HepG2 (cell line): ENCODE measurements around the gene SLIT1. TPM values are rescaled to one million over a fixed set of nuclear protein-coding genes. Genes with fewer than 3 reads are reported as not detected.
A peak's percentile ranks its signal among the peaks of the same experiment; 100 is the strongest.

Experiments
- ATAC-seq: fragments of 200-7000 bp; cut with Tn5 transposase; 3 replicates; pipeline ENCODE4 v1.9.1; 2020; ENCODE audit warnings: mild to moderate bottlenecking, moderate library complexity
- BruUV-seq: library from RNA; stranded (reverse); fragments of 400-500 nt; replicated peaks from 2 replicates; lab custom pipeline; 2021; lab: Mats Ljungman, UMichigan
- CTCF ChIA-PET: fragments of 300-600 bp; formaldehyde crosslinking; extraction: SDS; loops from one replicate; lab custom pipeline; 2021; ENCODE audit warnings: low total read pairs, inconsistent platforms, low intra/inter-chr PET ratio; lab: Yijun Ruan, JAX
- POLR2A ChIA-PET: fragments of 350-600 bp; sonication (Branson Sonifier 250); formaldehyde crosslinking; loops from one replicate; lab custom pipeline; 2020; ENCODE audit warnings: antibody characterized with exemption, inconsistent platforms; lab: Yijun Ruan, JAX
- DNase-seq: peaks from one replicate; pipeline ENCODE4 v3.0.0-alpha.2; 2015; ENCODE audit warnings: low spot score
- FAIRE-seq: peaks from 3 replicates; lab custom pipeline; 2011; peaks lifted over from hg19 to GRCh38; lab: Jason Lieb, UNC
- H2AFZ ChIP-seq: one replicate; pipeline ENCODE4 v1.6.1; 2011; ENCODE audit warnings: low read length, inconsistent platforms
- H3K27ac ChIP-seq: fragments of 300-600 bp; 3 replicates; pipeline ENCODE4 v1.8.0; 2011; ENCODE audit warnings: mixed run types, mild to moderate bottlenecking, mixed read lengths, low read length, inconsistent platforms; ENCODE audit not compliant: insufficient read depth; ENCODE audit errors: extremely low read length
- H3K27me3 ChIP-seq, 2 experiments: fragments of 200-600 bp in 1 of 2; 2 replicates in 1 of 2; 3 replicates in 1 of 2; pipeline versions ENCODE4 v1.6.0 to v1.8.0; 2011; ENCODE audit warnings: low read length in 2 of 2, mild to moderate bottlenecking in 2 of 2, moderate library complexity in 2 of 2, inconsistent platforms in 1 of 2; ENCODE audit not compliant: insufficient read depth in 2 of 2, control insufficient read depth in 1 of 2
- H3K36me3 ChIP-seq, 2 experiments: fragments of 200-600 bp in 1 of 2; replicated peaks in 1 of 2; 2 replicates in 1 of 2; 3 replicates in 1 of 2; pipeline versions ENCODE4 v1.5.1 to v1.8.0; 2011; ENCODE audit warnings: low read length in 2 of 2, inconsistent platforms in 1 of 2; ENCODE audit not compliant: insufficient read depth in 2 of 2, control insufficient read depth in 1 of 2
- H3K4me1 ChIP-seq: 2 replicates; pipeline ENCODE4 v1.5.1; 2012; ENCODE audit warnings: low read length, inconsistent platforms; ENCODE audit not compliant: insufficient read depth
- H3K4me2 ChIP-seq: 2 replicates; pipeline ENCODE4 v1.6.0; 2011; ENCODE audit warnings: low read depth, low read length, inconsistent platforms
- H3K4me3 ChIP-seq, 3 experiments: fragments of 200-600 bp in 1 of 3; sonication (generic), shearing (Covaris generic) in 1 of 3; replicated peaks in 1 of 3; 2 replicates each; pipeline ENCODE4 v1.5.1; 2011 to 2016; ENCODE audit warnings: low read length in 3 of 3, inconsistent platforms in 2 of 3, low read depth in 2 of 3, mild to moderate bottlenecking in 2 of 3, control low read depth in 1 of 3, mixed read lengths in 1 of 3; ENCODE audit not compliant: insufficient read depth in 1 of 3
- H3K79me2 ChIP-seq: one replicate; pipeline ENCODE4 v1.6.1; 2011; ENCODE audit warnings: low read length, inconsistent platforms; ENCODE audit not compliant: insufficient read depth
- H3K9ac ChIP-seq: 2 replicates; pipeline ENCODE4 v1.6.0; 2011; ENCODE audit warnings: mild to moderate bottlenecking, low read depth, low read length, inconsistent platforms; ENCODE audit not compliant: insufficient read depth
- H3K9me3 ChIP-seq: 2 replicates; pipeline ENCODE4 v1.5.1; 2012; ENCODE audit warnings: mild to moderate bottlenecking, low read length
- H4K20me1 ChIP-seq: 2 replicates; pipeline ENCODE4 v1.6.0; 2011; ENCODE audit warnings: inconsistent platforms, mild to moderate bottlenecking, low read length, moderate library complexity; ENCODE audit not compliant: insufficient read depth
- BCL3 ChIP-seq: sonication (generic); formaldehyde crosslinking; IDR thresholded peaks from 2 replicates; pipeline ENCODE4 v1.5.1; 2020; ENCODE audit warnings: mild to moderate bottlenecking, missing genetic modification reagents, moderate library complexity
- FOXC1 ChIP-seq: sonication (generic); formaldehyde crosslinking; IDR thresholded peaks from 2 replicates; pipeline ENCODE4 v1.8.0; 2022; ENCODE audit warnings: mild to moderate bottlenecking, missing genetic modification reagents, borderline replicate concordance
- HDAC6 ChIP-seq: fragments of 200-600 bp; sonication (generic); IDR thresholded peaks from 2 replicates; pipeline ENCODE4 v1.7.0; 2017; ENCODE audit warnings: mild to moderate bottlenecking, antibody characterized with exemption, low read length, low read depth
- HNF1A ChIP-seq, 2 experiments: sonication (generic) in 1 of 2; formaldehyde crosslinking in 1 of 2; IDR thresholded peaks; 2 replicates each; pipeline versions ENCODE4 v1.4.0 to v1.6.1; 2016 to 2020; ENCODE audit warnings: borderline replicate concordance in 1 of 2, low read depth in 1 of 2, mild to moderate bottlenecking in 1 of 2, missing genetic modification reagents in 1 of 2
- KAT7 ChIP-seq: IDR thresholded peaks from 2 replicates; pipeline ENCODE4 v1.6.1; 2018; ENCODE audit warnings: borderline replicate concordance, missing compliant biosample characterization
- NFKB2 ChIP-seq: sonication (generic); formaldehyde crosslinking; IDR thresholded peaks from 2 replicates; pipeline ENCODE4 v1.4.0; 2020; ENCODE audit warnings: missing genetic modification reagents, borderline replicate concordance
- PBX2 ChIP-seq: IDR thresholded peaks from 2 replicates; pipeline ENCODE4 v1.6.1; 2016; ENCODE audit warnings: control low read depth
- ZFP36L1 ChIP-seq: sonication (generic); formaldehyde crosslinking; IDR thresholded peaks from 2 replicates; pipeline ENCODE4 v1.8.0; 2022; ENCODE audit warnings: mild to moderate bottlenecking, missing genetic modification reagents, moderate library complexity
- ZNF234 ChIP-seq: sonication (generic); formaldehyde crosslinking; conservative IDR thresholded peaks from 2 replicates; pipeline ENCODE4 v1.5.1; 2020; ENCODE audit warnings: mild to moderate bottlenecking, missing genetic modification reagents
- ZNF263 ChIP-seq: sonication (generic); formaldehyde crosslinking; IDR thresholded peaks from 2 replicates; pipeline ENCODE4 v1.4.0; 2020; ENCODE audit warnings: missing genetic modification reagents
- ZNF3 ChIP-seq: IDR thresholded peaks from 2 replicates; pipeline ENCODE4 v1.7.0; 2017; ENCODE audit warnings: inconsistent platforms
- ZNF557 ChIP-seq: sonication (generic); formaldehyde crosslinking; IDR thresholded peaks from 2 replicates; pipeline ENCODE4 v1.4.0; 2020; ENCODE audit warnings: missing genetic modification reagents
- ZSCAN20 ChIP-seq: sonication (generic); formaldehyde crosslinking; IDR thresholded peaks from 2 replicates; pipeline ENCODE4 v1.4.0; 2020; ENCODE audit warnings: missing genetic modification reagents, mild to moderate bottlenecking, borderline replicate concordance
- WGBS: methylation state at CpG from one replicate; pipeline ENCODE4 v1.1.6; 2017; ENCODE audit warnings: low lambda C conversion rate; 5-methylcytosine and 5-hydroxymethylcytosine counted together
- in situ Hi-C: cut with HindIII; loops from 2 replicates; pipeline ENCODE4 v1.10.0; 2017; ENCODE audit warnings: low pct_unique_long_range_greater_than_20kb; ENCODE audit not compliant: extremely low pct_ligation_motif_present
- intact Hi-C: fragments of 100-400 bp; cut with micrococcal nuclease; formaldehyde crosslinking; loops from one replicate; pipeline ENCODE4 v1.10.0; 2022; ENCODE audit not compliant: unreplicated experiment
- polyA plus RNA-seq, 8 experiments: library from polyadenylated mRNA; depleted of rRNA in 3 of 8; stranded (reverse) in 7 of 8; unstranded in 1 of 8; fragments of >200 nt; fragmentation: Illumina TruSeq in 4 of 8; extraction: Trizol in 4 of 8; gene quantifications; 2 replicates each; pipeline versions ENCODE4 v1.2.1 to v1.2.3, GENCODE V29; 2011 to 2016; ENCODE audit warnings: low read depth in 4 of 8, missing spikeins in 1 of 8, mixed read lengths in 1 of 8; ENCODE audit not compliant: insufficient read depth in 1 of 8
- total RNA-seq, 5 experiments: library from RNA; depleted of rRNA; stranded (reverse); fragments of >200 nt; fragmentation: Illumina TruSeq; extraction: Trizol; gene quantifications; 2 replicates each; pipeline ENCODE4 v1.2.3, GENCODE V29; 2016; ENCODE audit warnings: low read depth in 1 of 5

The SLIT1 gene
- total and polyA plus RNA-seq, 2 of the 13 experiments (the other 11 are each of a cell fraction or from before 2014, with no cell fraction given) = 0.09 to 0.33 TPM

GRCh38 chr10:96973809-96974747 lies 211.7 kb downstream of the SLIT1 start:
- Histone ChIP-seq H2AFZ (no peak overlapping the region), H3K36me3 (no peaks in the 10 kb centered on the region), H3K4me1 (peaks cover 46% of the 10 kb centered on the region), H3K9me3 (no peaks in the 10 kb centered on the region), H3K4me3 (no peak overlapping the region), H3K27me3 (no peaks in the 10 kb centered on the region), H3K9ac (no peak overlapping the region), H3K4me2 (no peak overlapping the region), H3K79me2 (no peaks in the 10 kb centered on the region), H3K27ac (peak overlapping the region; percentile 5), H4K20me1 (no peaks in the 10 kb centered on the region)
- in situ Hi-C loops = no loop called here
- FAIRE-seq = peak; percentile 58
- no peak for ATAC-seq
- intact Hi-C loops = no loop called here
- DNase-seq = peak; percentile 31
- WGBS = 80% methylated on average over 5 of the region's 5 CpGs
- BruUV-seq = no TSS peak
- CTCF ChIA-PET = no interaction called here
- POLR2A ChIA-PET = no interaction called here
- TF ChIP-seq ZNF557 (CRISPR knock-in tag) (no peak), ZNF234 (CRISPR knock-in tag) (no peak), NFKB2 (no peak), HDAC6 (no peak), ZNF3 (no peak), BCL3 (CRISPR knock-in tag) (no peak), HNF1A (IDR thresholded peaks at IDR 0.05; ENCODE audit: low read depth) (peak; percentile 52; the same call in 1 of the 2 replicates), HNF1A (CRISPR knock-in tag; IDR thresholded peaks at IDR 0.05; ENCODE audit: borderline replicate concordance) (peak; percentile 20; the same call in 1 of the 2 replicates), ZNF263 (CRISPR knock-in tag) (no peak), ZFP36L1 (CRISPR knock-in tag) (no peak), KAT7 (CRISPR knock-in tag) (no peak), ZSCAN20 (CRISPR knock-in tag) (no peak), PBX2 (CRISPR knock-in tag) (no peak), FOXC1 (CRISPR knock-in tag) (no peak)
